Left lung (tissue), 10 donors: Measurements from ENCODE around the gene ZCCHC13. TPM values are rescaled to one million over a fixed set of nuclear protein-coding genes. Genes with fewer than 3 reads are reported as not detected.

Experiments used
- ATAC-seq: fragments of 200-7000 bp; cut with Tn5 transposase; one replicate; pipeline ENCODE4 v1.9.1; 2020; ENCODE audit warnings: moderate library complexity
- DNase-seq, 4 donors: peaks; one replicate each; pipeline ENCODE4 v3.0.0-alpha.2; 2013 to 2020
- H3K27ac ChIP-seq, 2 donors: fragments of 200-600 bp; sonication (generic) in 1 of 2; one replicate each; pipeline versions ENCODE4 v1.5.0 to v1.8.0; 2020 to 2021
- H3K27me3 ChIP-seq, 2 donors: fragments of 200-600 bp; sonication (generic) in 1 of 2; one replicate each; pipeline versions ENCODE4 v1.5.0 to v1.8.0; 2020 to 2021
- H3K36me3 ChIP-seq, 2 donors: fragments of 200-600 bp; sonication (generic) in 1 of 2; one replicate each; pipeline versions ENCODE4 v1.5.0 to v1.8.0; 2020 to 2021
- H3K4me1 ChIP-seq, 2 donors: fragments of 200-600 bp; one replicate each; pipeline ENCODE4 v1.8.0; 2021
- H3K4me3 ChIP-seq, 2 donors: fragments of 200-600 bp; sonication (generic) in 1 of 2; one replicate each; pipeline versions ENCODE4 v1.5.0 to v1.8.0; 2020 to 2021; ENCODE audit warnings: mild to moderate bottlenecking in 1 of 2
- H3K9me3 ChIP-seq, 2 donors: fragments of 200-600 bp; sonication (generic) in 1 of 2; one replicate each; pipeline versions ENCODE4 v1.5.0 to v1.8.0; 2020 to 2021
- CTCF ChIP-seq, 2 donors: fragments of 200-600 bp; sonication (generic) in 1 of 2; IDR thresholded peaks; one replicate each; pipeline versions ENCODE4 v1.5.0 to v1.8.0; 2021; ENCODE audit warnings: antibody characterized with exemption in 2 of 2
- intact Hi-C, 2 donors: fragments of 100-400 bp; cut with DNase I; formaldehyde crosslinking; loops; one replicate each; pipeline versions ENCODE4 v1.11.2 to v1.14.2; 2022
- polyA plus RNA-seq, 6 donors: library from polyadenylated mRNA; unstranded; fragments of 120-200 nt; gene quantifications; one replicate each; pipeline ENCODE4 v1.2.1, GENCODE V29; 2013; ENCODE audit not compliant: insufficient read length in 6 of 6
- total RNA-seq, 2 donors: library from RNA; stranded (reverse); fragmentation: NEBNext Ultra II Directional; extraction: Animal tissue kit (Norgen Biotek cat#: 25700); gene quantifications; one replicate each; pipeline ENCODE4 v1.2.1, GENCODE V29; 2021
- donor health status: DM: no; HTN: yes; CAD: no.
- donor health status: DM: no; HTN: no; CAD: no.

The ZCCHC13 gene
- total and polyA plus RNA-seq, 8 donors = not detected

GRCh38 chrX:74343343-74344279 lies 39.6 kb downstream of the ZCCHC13 start:
- Histone ChIP-seq H3K27ac (no peak overlapping the region), H3K27me3 (no peaks in the 10 kb centered on the region), H3K4me3 (no peak overlapping the region), H3K9me3 (no peaks in the 10 kb centered on the region), H3K36me3 (no peaks in the 10 kb centered on the region), H3K4me1 (no peaks in the 10 kb centered on the region)
- intact Hi-C loops = no loop called here
- ATAC-seq (peak; percentile 99), DNase-seq (peak in 2 of 4 donors; percentile 12 to 41)
- peak; percentile 38 to 44 for TF ChIP-seq CTCF (IDR thresholded peaks at IDR 0.05)

- H3K36me3 ChIP-seq = no peaks in the 10 kb centered on the region
- no peaks in the 10 kb centered on the region for H3K4me1 ChIP-seq
- H3K27ac ChIP-seq = no peak overlapping the region
- H3K27me3 ChIP-seq = no peaks in the 10 kb centered on the region
- no peaks in the 10 kb centered on the region for H3K9me3 ChIP-seq
- TF ChIP-seq CTCF (IDR thresholded peaks at IDR 0.05) = no peak
- intact Hi-C loops = no loop called here
- ATAC-seq (no peak), DNase-seq (no peak)
- no peak overlapping the region for H3K4me3 ChIP-seq
Observed at GRCh38 chrX:74344280-74344622, 40.3 kb downstream of the ZCCHC13 start.

- no peaks in the 10 kb centered on the region for H3K27me3 ChIP-seq
- intact Hi-C loops = no loop called here
- no peak for ATAC-seq
Observed at GRCh38 chrX:74346088-74346487, 42.1 kb downstream of the ZCCHC13 start.

GRCh38 chrX:74349387-74349786 lies 45.4 kb downstream of the ZCCHC13 start:
- no peaks in the 10 kb centered on the region for H3K9me3 ChIP-seq
- ATAC-seq (peak; percentile 88), DNase-seq (no peak)
- intact Hi-C loops = no loop called here
- no peak for TF ChIP-seq CTCF (IDR thresholded peaks at IDR 0.05)
- H3K27ac ChIP-seq = no peak overlapping the region
- no peaks in the 10 kb centered on the region for H3K36me3 ChIP-seq
- H3K4me1 ChIP-seq = no peaks in the 10 kb centered on the region
- no peaks in the 10 kb centered on the region for H3K27me3 ChIP-seq
- H3K4me3 ChIP-seq = no peak overlapping the region

More at GRCh38 chrX:74346088-74346487, 42.1 kb downstream of the ZCCHC13 start:
- no peak overlapping the region for H3K27ac ChIP-seq
- no peaks in the 10 kb centered on the region for H3K9me3 ChIP-seq
- H3K4me1 ChIP-seq = no peaks in the 10 kb centered on the region
- no peak for DNase-seq
- H3K36me3 ChIP-seq = no peaks in the 10 kb centered on the region
- no peak overlapping the region for H3K4me3 ChIP-seq
- no peak for TF ChIP-seq CTCF (IDR thresholded peaks at IDR 0.05)

GRCh38 chrX:74351760-74352159 lies 47.8 kb downstream of the ZCCHC13 start:
- Histone ChIP-seq H3K4me3 (no peak overlapping the region), H3K27ac (no peak overlapping the region), H3K36me3 (no peaks in the 10 kb centered on the region), H3K4me1 (no peaks in the 10 kb centered on the region), H3K27me3 (no peaks in the 10 kb centered on the region), H3K9me3 (no peaks in the 10 kb centered on the region)
- DNase-seq (no peak), ATAC-seq (no peak)
- TF ChIP-seq CTCF (IDR thresholded peaks at IDR 0.05) = no peak
- intact Hi-C loops = no loop called here
